GM18909 (cell line): Measurements from ENCODE around the gene ZNF687.
A peak's percentile ranks its signal among the peaks of the same experiment; 100 is the strongest.

Experiments
- ATAC-seq: cut with Tn5 transposase; IDR thresholded peaks from one replicate; pipeline ENCODE4 v1.9.1; 2021; ENCODE audit warnings: mild to moderate bottlenecking; ENCODE audit not compliant: unreplicated experiment, poor library complexity

Gene ZNF687, protein sequence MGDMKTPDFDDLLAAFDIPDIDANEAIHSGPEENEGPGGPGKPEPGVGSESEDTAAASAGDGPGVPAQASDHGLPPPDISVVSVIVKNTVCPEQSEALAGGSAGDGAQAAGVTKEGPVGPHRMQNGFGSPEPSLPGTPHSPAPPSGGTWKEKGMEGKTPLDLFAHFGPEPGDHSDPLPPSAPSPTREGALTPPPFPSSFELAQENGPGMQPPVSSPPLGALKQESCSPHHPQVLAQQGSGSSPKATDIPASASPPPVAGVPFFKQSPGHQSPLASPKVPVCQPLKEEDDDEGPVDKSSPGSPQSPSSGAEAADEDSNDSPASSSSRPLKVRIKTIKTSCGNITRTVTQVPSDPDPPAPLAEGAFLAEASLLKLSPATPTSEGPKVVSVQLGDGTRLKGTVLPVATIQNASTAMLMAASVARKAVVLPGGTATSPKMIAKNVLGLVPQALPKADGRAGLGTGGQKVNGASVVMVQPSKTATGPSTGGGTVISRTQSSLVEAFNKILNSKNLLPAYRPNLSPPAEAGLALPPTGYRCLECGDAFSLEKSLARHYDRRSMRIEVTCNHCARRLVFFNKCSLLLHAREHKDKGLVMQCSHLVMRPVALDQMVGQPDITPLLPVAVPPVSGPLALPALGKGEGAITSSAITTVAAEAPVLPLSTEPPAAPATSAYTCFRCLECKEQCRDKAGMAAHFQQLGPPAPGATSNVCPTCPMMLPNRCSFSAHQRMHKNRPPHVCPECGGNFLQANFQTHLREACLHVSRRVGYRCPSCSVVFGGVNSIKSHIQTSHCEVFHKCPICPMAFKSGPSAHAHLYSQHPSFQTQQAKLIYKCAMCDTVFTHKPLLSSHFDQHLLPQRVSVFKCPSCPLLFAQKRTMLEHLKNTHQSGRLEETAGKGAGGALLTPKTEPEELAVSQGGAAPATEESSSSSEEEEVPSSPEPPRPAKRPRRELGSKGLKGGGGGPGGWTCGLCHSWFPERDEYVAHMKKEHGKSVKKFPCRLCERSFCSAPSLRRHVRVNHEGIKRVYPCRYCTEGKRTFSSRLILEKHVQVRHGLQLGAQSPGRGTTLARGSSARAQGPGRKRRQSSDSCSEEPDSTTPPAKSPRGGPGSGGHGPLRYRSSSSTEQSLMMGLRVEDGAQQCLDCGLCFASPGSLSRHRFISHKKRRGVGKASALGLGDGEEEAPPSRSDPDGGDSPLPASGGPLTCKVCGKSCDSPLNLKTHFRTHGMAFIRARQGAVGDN

DNA sequence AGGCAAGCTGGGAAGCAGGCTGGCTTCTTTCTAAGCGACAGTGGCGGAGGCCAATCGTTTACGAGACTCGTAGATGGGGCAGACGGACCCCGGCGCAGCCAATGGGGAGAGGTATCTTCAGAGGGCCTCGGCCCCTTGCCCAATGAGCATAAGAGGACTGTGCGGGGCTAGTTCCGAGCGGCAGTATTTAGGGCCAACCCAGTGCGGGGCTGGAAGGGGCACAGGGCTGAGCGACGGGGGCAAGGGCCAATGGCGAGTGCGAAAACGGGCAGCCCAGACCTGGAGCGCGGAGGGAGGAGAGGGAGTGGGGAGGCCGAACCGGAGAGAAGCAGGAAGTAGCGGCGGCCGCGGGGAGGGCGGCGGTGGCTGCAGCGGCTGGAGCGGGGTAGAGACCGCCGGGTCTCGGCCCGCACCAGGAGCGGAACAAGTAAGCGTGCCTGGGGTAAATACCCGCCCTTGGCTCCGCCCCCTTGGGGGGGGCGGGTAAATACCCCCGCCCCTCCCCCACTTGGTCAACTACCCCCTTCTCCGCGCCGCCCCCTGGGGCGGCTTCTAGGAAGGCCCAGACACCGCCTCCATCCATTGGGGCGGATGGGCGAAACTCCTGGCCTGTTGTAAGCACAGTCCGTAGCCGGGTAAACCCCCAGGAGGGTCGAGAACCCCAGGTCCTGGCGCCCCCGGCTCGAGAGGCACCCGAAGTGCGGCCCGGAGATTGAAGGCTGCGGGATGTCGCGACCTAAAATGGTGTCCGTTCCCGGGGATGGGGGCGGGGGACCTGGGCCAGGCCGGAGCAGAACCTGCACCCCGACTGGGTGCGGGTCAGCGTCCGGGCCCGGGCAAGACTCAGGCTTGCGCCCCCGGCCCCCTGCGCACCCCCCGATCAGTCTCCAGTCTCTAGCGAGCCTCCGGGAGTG, at the start of gene ZNF687:
Gene ZNF687 (plus strand): TSS at position 331 of the 914 bp plus-strand sequence. CDS start 3,993 bp downstream, outside the sequence.
- peak; percentile 87 for ATAC-seq

DNA sequence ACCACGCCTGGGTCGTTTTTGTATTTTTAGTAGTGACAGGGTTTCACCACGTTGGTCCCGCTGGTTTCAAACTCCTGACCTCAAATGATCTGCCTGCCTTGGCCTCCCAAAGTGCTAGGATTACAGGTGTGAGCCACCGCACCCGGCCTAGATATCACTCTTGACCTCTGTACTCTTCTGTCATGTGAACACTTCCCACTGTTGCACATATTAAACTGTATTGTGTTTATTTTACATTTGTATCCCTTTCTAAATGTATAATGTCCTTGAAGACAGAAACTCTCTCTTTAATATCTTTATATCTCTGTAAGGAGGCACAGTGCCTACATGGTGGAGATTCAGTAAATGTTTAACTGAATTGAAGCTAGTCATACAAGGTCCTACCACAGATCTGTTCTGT, 46.9 kb upstream of the ZNF687 start:
- ATAC-seq = no peak

DNA sequence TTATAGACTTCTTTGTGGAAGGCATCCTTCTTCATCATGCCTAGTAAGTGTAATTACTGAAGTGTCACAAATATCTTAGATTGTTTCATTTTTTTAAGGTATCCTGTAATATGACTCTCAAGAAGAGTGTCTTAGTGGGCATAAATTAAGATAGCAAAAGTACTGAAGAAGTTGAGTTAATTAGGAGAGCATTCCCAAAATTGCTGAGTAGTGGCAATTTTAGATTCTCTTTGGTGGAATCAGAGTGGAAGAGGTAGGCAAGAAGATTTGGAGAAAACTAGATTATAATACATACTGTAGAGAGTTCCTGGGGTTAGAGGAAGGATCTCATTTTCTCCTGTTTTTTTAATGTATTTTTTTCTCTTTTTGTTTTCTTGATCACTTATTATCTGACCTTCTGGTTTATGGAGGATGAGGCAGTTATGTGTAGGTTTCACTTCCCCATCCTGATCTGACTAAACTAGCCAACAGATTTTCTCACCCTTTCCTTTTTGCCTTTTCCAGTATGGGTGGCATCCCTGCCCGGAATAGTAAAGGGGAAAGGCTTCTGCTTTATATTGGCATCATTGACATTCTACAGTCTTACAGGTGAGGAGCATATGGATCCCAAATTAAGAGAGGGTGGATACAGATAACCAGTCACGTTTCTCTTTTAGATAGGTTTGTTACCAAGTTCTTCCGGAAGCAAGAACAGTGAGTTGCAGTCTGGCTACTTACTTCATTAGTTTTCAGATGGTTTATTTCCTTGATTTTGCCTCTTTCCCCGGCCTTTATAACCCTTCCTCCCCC, 44.2 kb upstream of the ZNF687 start:
- ATAC-seq = no peak

DNA sequence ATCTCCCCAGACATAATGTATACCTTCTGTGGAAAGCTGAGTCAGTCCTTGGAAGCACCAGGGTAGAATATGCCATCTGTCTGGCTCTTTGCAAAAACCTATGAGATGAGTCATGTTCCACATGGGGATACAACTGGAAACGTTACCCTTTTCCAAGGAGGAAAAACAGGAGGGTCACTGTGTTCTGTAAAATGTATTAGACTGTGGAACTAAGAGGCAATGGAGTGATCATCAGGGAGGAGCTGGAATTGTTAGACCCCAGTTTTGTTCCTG, 43.7 kb upstream of the ZNF687 start:
- ATAC-seq = no peak

DNA sequence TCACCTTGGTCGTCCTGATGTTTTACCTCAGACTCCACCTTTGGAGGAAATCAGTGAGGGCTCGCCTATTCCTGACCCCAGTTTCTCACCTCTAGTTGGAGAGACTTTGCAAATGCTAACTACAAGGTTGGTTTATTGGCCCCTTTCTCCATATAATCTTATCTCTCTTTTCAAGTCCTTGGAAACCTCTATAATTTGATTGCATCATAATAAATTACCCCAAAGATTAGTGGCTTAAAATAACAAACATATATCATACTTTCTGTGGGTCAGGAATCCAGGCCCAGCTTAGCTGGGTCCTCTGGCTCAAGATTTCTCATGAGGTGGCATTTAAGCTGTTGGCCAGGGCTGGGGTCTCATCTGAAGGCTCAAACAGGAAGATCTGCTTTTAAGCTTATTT, 39.7 kb upstream of the ZNF687 start:
- ATAC-seq = no peak

DNA sequence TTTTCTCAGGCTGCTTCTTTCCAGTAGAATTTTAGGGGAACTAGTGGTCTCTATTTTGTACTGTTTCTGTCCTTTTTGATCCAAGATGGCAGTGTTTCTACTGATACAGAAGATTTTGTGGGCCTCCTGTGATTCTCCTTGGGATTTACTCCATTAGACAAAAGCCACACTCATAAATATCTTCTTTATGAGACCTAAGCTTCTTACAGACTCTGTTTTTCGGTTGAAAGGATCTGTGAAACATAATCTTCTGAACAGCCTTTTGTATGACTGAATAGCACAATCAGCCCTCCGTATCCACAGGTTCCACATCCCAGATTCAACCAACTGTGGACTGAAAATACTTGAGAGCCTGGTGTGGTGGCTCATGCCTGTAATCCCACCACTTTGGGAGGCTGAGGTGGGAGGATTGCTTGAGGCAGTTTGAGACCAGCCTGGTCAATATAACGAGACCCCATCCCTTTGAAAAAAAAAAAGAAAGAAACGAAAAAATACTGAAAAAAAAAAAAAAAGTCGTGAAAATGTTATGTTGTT, 38.3 kb upstream of the ZNF687 start:
- no peak for ATAC-seq

DNA sequence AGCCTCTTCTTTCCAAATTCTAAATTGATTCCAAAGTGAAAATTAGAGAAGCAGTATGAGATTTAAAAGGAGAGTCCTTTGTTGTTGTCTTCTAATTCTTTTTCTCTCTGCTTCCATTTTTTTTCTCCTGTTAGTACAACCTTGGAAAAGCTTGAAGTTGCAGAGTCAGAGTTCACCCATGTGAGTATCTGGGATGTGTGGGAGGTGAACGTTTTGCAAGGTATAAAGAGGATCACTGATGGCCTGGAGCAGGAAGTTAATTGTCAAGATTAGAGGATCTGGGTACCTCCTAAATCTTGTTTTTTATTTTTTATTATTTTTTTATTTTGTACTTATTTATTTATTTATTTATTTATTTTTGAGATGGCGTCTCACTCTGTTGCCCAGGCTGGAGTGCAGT, 35.3 kb upstream of the ZNF687 start:
- no peak for ATAC-seq

DNA sequence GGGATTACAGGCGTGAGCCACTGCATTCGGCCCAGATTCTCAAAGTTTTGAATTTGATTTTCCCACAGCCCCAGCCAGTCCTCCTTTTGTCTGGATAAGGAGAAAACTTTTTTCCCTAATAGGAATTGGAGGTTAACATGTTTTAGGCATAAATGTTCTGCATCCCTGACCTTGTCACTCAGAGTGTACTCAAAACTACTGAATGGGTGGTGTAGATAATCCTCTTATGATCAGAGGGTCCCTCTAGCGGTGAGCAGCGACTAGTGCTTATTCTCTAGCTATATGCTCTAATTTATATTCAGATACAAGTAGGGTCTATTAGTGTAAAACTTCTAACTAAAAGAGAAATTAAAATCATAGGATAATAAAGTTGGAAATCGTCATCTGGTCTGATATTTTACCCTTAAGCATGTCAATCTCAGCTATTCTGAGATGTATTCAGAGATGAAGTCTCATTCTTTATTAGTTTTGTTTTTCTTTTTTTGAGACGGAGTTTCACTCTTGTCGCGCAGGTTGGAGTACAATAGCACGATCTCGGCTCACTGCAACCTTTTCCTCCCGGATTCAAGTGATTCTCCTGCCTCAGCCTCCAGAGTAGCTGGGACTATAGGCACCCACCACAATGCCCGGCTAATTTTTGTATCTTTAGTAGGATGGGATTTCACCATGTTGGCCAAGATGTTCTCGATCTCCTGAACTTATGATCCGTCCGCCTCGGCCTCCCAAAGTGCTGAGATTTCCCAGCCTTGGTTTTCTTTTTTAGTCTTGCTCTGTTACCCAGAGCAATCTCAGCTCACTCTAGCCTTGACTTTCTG, 30.2 kb upstream of the ZNF687 start:
- no peak for ATAC-seq

DNA sequence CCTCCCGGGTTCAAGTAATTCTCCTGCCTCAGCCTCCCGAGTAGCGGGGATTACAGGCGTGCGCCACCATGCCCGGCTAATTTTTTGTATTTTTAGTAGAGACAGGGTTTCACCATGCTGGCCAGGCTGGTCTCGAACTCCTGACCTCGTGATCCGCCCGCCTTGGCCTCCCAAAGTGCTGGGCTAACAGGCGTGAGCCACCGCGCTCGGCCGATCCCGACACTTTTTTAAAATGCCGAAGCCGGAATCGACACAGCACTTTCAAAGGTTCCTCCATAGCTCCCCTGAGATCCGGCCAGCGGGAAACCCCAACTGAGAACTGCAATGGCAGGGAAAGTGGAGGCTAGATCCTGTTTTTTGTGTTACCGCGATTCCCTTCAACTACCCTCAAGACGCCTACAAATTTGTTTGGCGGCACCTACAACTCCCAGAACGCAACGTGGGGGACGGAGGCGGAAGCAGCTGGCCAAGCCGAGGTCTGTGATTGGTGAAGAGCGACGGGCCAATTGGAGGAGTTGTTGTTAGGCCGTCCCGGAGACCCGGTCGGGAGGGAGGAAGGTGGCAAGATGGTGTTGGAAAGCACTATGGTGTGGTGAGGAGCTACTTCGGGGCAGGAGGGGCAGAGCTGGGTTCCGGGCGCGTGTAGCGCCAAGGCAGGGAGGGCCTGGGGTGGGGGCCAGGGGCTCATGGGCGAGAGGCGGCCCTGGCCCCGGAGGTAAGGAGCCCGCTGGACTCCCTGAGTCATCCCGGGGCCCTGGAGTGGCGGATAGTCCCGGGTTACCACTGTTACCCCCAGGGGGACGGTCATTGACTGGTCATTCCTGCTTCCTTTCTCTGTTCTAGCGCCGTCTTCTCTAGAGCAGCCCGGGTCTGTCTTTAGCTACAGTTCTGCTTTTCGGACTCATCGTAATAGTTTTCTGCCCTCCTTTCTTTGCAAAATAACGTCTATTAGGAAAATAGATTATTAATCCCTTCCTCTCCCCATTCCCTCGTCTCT, 27.6 kb upstream of the ZNF687 start, which contains the start of gene PSMD4:
Gene PSMD4 (plus strand): TSS at position 518 of the 997 bp plus-strand sequence. CDS start 49 bp downstream, at position 567.
- ATAC-seq = peak; percentile 90

DNA sequence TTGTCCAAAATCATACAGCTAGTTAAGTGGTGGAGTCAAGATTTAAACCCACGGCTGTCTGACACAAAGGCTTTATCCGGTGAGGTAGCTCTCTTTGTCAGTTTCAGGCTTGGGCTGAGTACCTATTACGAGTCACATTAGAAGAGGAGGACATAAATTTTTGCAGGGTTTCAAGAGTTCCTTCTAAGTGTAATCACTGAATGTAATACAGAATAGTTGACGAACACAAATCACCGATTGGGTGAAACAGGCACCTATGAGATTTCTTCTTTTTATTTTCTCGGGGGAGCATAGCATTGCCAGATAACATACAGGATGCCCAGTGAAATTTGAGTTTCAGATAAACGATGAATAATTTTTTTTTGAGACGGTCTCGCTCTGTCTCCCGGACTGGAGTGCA, 26.7 kb upstream of the ZNF687 start:
- ATAC-seq = no peak

DNA sequence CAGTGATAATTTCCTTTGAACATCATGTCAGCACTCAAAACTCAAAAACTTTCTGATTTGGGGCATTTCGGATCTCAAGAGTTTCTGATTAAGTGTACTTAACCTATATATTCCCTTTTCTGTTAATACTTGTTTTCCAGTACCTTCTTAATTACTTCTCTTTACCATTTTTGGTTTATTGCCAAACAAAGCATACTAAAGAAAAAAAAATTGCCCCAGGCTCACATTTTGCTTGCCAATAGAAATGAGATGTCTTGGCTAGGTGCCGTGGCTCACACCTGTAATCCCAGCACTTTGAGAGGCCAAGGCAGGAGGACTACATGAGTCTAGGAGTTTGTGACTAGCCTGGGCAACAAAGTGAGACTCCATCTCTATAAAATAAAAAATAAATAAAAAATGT, 22.7 kb upstream of the ZNF687 start:
- no peak for ATAC-seq

DNA sequence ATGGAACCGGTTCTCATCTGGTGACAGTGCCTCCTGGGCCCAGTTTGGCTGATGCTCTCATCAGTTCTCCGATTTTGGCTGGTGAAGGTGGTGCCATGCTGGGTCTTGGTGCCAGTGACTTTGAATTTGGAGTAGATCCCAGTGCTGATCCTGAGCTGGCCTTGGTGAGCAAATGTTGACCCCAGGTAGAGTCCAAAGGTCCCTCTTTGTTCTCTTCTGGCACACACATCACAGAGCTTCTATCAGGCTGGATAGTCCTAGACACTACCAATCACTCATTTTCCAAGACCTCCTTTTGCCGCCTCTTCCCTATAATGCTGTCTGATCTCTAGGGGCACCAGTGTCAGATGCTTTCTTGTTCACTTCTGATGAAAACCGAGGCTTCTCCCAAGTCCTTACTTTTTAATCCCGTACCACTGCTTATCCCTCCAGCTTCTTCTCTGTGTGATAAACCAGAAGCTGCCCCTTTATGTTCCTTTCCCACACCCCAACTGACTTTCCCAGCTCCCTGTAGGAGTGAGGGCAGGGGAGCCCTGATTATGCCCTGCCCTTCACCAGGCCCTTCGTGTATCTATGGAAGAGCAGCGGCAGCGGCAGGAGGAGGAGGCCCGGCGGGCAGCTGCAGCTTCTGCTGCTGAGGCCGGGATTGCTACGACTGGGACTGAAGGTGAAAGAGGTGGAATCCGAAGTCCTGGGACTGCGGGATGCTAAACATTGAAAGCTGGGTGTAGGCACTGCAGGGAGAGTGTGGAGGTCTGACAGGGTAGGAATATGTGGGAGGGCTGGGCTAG, 16.5 kb upstream of the ZNF687 start:
- no peak for ATAC-seq

DNA sequence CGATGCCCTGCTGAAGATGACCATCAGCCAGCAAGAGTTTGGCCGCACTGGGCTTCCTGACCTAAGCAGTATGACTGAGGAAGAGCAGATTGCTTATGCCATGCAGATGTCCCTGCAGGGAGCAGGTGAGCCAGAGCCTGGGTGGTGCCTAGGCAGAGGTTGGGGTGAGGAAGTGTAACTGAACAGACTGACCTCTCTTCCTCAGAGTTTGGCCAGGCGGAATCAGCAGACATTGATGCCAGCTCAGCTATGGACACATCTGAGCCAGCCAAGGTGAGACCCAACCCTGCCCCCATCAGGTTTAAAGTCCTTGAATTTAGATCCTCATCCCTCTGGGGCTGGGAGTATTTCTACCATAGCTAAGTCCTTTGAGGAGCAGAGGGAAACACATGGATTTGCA, 15.8 kb upstream of the ZNF687 start:
- ATAC-seq = no peak

DNA sequence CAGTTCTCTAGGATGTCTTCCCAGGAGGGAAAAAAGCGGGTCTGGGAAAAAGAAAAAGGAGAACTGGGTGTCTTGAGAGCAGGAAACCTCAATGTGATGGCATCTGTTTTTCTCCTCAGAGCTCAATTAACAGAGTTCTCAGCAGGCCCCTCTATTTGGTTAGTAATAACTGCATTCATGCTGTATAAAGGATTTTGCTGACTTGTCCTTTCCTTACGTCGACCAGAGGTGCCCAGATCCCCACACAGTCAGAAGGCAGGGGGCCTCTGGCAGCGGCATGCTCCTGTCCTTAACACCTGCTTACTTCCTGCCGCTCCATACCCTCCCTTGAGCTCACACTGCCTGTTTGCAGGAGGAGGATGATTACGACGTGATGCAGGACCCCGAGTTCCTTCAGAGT, 15.3 kb upstream of the ZNF687 start:
- no peak for ATAC-seq

DNA sequence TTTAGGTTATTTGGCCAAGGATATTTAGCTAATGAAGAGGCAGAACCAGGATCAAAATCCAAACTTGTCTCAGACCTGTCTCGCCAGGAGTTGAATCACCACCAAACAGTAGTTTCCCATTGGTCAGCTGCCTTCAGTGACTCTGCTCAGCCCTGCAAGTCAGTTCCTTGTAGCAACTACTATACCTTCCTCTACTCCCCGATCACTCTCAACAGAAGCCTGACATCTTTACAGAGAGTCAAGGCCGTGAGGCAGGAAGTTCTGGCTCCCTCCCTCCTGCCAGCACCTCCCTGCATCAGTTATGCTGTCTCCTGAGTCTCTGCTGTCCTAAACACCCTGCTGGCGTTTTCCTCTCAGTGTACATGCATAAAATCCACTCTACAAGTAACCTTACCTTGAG, 14.3 kb upstream of the ZNF687 start:
- ATAC-seq = no peak

DNA sequence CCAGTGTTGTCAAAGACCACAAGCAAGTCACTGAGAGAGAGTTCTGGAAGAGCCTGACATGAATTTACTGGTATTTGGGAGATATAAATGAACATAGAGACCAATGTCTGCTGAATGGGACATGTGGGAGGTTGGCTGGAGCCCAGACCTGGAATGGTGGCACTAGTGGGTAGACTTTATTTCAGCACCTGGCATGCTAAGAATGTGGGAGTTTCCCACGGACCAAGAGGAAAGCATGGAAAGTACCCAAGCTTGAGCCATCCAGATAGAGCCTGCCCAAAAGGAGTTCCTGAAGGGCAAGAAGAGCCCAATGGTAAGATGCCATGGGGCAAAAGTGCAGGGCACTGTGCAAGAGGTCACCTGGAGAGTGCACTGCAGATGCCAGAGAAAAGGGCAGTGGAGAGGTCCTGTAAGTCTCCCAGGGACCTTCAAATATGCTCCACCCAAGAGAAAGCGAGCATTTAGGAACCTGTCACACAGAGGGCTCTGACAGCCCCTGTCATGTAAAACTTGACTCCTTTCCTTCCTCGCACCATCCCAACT, 8.1 kb upstream of the ZNF687 start:
- no peak for ATAC-seq
